ENCODE results near the gene MAML2. TPM values are rescaled to one million over a fixed set of nuclear protein-coding genes. Genes with fewer than 3 reads are reported as not detected.

MAML2 gene
- total and polyA plus RNA-seq, 2 donors: 7.9 to 9.8 TPM

DNA sequence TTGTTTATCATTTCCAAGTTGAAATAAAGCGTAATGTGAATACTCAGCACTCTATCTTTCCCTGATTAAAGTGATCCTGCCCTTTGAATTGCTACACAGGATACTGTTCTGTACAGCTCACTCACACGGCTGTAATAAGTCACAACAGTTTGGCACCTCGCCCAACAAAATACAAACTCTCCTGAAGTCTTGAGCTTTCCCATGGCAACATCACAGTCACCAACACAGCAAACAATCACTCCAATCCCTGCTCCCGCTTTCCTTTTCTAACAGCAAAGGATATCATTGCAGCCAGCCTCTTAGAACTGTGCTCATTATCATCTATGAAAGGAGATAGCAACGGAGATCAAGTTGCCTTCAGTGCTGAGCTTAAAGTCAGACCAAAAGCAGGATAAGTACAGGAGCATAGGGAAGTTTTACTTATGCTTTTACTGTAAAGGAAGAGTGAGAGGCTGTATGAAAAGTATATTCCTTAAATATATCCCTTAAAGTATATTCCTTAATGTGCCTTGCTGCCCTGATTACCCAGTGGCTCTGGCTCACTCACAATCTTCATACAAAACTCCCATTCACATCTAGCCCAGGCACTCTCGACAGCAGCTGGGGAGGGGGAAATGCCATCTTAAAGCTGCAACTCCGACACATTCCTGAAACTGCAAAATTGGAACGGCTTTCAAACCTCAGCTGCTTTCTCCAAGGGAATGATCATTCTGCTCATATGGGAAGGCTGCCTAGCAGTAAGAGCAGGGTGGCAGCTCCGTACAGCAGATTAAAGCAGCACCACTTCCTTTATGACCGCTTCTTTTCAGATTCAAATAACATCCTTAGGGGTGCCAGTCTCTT is 35.8 kb downstream of the MAML2 start:
- Histone ChIP-seq H3K27me3 (ENCODE audit: control insufficient read depth in 2 of 2, insufficient read depth in 1 of 2, low read length in 1 of 2) (no peaks in the 10 kb centered on the region), H3K9me3 (ENCODE audit: control insufficient read depth in 2 of 2, insufficient read depth in 1 of 2, low read length in 1 of 2) (no peaks in the 10 kb centered on the region), H3K4me1 (ENCODE audit: control insufficient read depth in 2 of 2, insufficient read depth in 2 of 2, low read length in 2 of 2) (peaks cover 3 to 7% of the 10 kb centered on the region in 2 donors), H3K4me3 (ENCODE audit: low read length in 2 of 2) (no peak overlapping the region), H3K27ac (ENCODE audit: low read depth in 1 of 2, low read length in 1 of 2) (peak overlapping the region; percentile 78 to 85), H3K36me3 (ENCODE audit: control insufficient read depth in 2 of 2, insufficient read depth in 2 of 2, low read length in 1 of 2) (no peaks in the 10 kb centered on the region)
- DNase-seq (ENCODE audit: low read depth in 6 of 9, low spot score in 9 of 9): peak in 2 of 9 donors; percentile 13 to 48
- WGBS: 79% methylated on average over 10 of the region's 10 CpGs

- Histone ChIP-seq H3K9me3 (ENCODE audit: control insufficient read depth in 2 of 2, insufficient read depth in 1 of 2, low read length in 1 of 2) (no peaks in the 10 kb centered on the region), H3K4me1 (ENCODE audit: control insufficient read depth in 2 of 2, insufficient read depth in 2 of 2, low read length in 2 of 2) (peaks cover 3 to 7% of the 10 kb centered on the region in 2 donors), H3K27ac (ENCODE audit: low read depth in 1 of 2, low read length in 1 of 2) (peak overlapping the region in 1 of 2 donors; percentile 78), H3K36me3 (ENCODE audit: control insufficient read depth in 2 of 2, insufficient read depth in 2 of 2, low read length in 1 of 2) (no peaks in the 10 kb centered on the region), H3K27me3 (ENCODE audit: control insufficient read depth in 2 of 2, insufficient read depth in 1 of 2, low read length in 1 of 2) (no peaks in the 10 kb centered on the region), H3K4me3 (ENCODE audit: low read length in 2 of 2) (no peak overlapping the region)
- WGBS: 75% methylated on average over 3 of the region's 3 CpGs
- DNase-seq (ENCODE audit: low read depth in 6 of 9, low spot score in 9 of 9): no peak
Measured at GRCh38 chr11:96306600-96306932, 36.4 kb downstream of the MAML2 start.

GRCh38 chr11:96306071-96306470 is 36.9 kb downstream of the MAML2 start:
- no peaks in the 10 kb centered on the region for H3K9me3 ChIP-seq (ENCODE audit: control insufficient read depth in 2 of 2, insufficient read depth in 1 of 2, low read length in 1 of 2)
- H3K4me3 ChIP-seq (ENCODE audit: low read length in 2 of 2): no peak overlapping the region
- H3K27me3 ChIP-seq (ENCODE audit: control insufficient read depth in 2 of 2, insufficient read depth in 1 of 2, low read length in 1 of 2): no peaks in the 10 kb centered on the region
- H3K27ac ChIP-seq (ENCODE audit: low read depth in 1 of 2, low read length in 1 of 2): peak overlapping the region; percentile 3 to 78
- H3K36me3 ChIP-seq (ENCODE audit: control insufficient read depth in 2 of 2, insufficient read depth in 2 of 2, low read length in 1 of 2): no peaks in the 10 kb centered on the region
- DNase-seq (ENCODE audit: low read depth in 6 of 9, low spot score in 9 of 9): no peak
- H3K4me1 ChIP-seq (ENCODE audit: control insufficient read depth in 2 of 2, insufficient read depth in 2 of 2, low read length in 2 of 2): peaks cover 3 to 7% of the 10 kb centered on the region in 2 donors
- 81% methylated on average over 1 of the region's 1 CpG for WGBS

GRCh38 chr11:96303980-96304379 is 39.0 kb downstream of the MAML2 start:
- Histone ChIP-seq H3K36me3 (ENCODE audit: control insufficient read depth in 2 of 2, insufficient read depth in 2 of 2, low read length in 1 of 2) (peaks cover 0 to 5% of the 10 kb centered on the region in 2 donors), H3K27ac (ENCODE audit: low read depth in 1 of 2, low read length in 1 of 2) (no peak overlapping the region), H3K27me3 (ENCODE audit: control insufficient read depth in 2 of 2, insufficient read depth in 1 of 2, low read length in 1 of 2) (no peaks in the 10 kb centered on the region), H3K4me3 (ENCODE audit: low read length in 2 of 2) (no peak overlapping the region), H3K9me3 (ENCODE audit: control insufficient read depth in 2 of 2, insufficient read depth in 1 of 2, low read length in 1 of 2) (no peaks in the 10 kb centered on the region), H3K4me1 (ENCODE audit: control insufficient read depth in 2 of 2, insufficient read depth in 2 of 2, low read length in 2 of 2) (peaks cover 3 to 9% of the 10 kb centered on the region in 2 donors)
- DNase-seq (ENCODE audit: low read depth in 6 of 9, low spot score in 9 of 9): no peak
- 98% methylated on average over 3 of the region's 3 CpGs for WGBS

GRCh38 chr11:96303064-96303463 is 39.9 kb downstream of the MAML2 start:
- H3K9me3 ChIP-seq (ENCODE audit: control insufficient read depth in 2 of 2, insufficient read depth in 1 of 2, low read length in 1 of 2): no peaks in the 10 kb centered on the region
- H3K27ac ChIP-seq (ENCODE audit: low read depth in 1 of 2, low read length in 1 of 2): no peak overlapping the region
- peaks cover 3 to 9% of the 10 kb centered on the region in 2 donors for H3K4me1 ChIP-seq (ENCODE audit: control insufficient read depth in 2 of 2, insufficient read depth in 2 of 2, low read length in 2 of 2)
- H3K4me3 ChIP-seq (ENCODE audit: low read length in 2 of 2): no peak overlapping the region
- 88% methylated on average over 1 of the region's 1 CpG for WGBS
- H3K27me3 ChIP-seq (ENCODE audit: control insufficient read depth in 2 of 2, insufficient read depth in 1 of 2, low read length in 1 of 2): no peaks in the 10 kb centered on the region
- H3K36me3 ChIP-seq (ENCODE audit: control insufficient read depth in 2 of 2, insufficient read depth in 2 of 2, low read length in 1 of 2): peaks cover 0 to 5% of the 10 kb centered on the region in 2 donors
- DNase-seq (ENCODE audit: low read depth in 6 of 9, low spot score in 9 of 9): no peak

GRCh38 chr11:96301818-96302217 is 41.2 kb downstream of the MAML2 start:
- no peak overlapping the region for H3K4me3 ChIP-seq (ENCODE audit: low read length in 2 of 2)
- no peaks in the 10 kb centered on the region for H3K9me3 ChIP-seq (ENCODE audit: control insufficient read depth in 2 of 2, insufficient read depth in 1 of 2, low read length in 1 of 2)
- DNase-seq (ENCODE audit: low read depth in 6 of 9, low spot score in 9 of 9): no peak
- H3K27me3 ChIP-seq (ENCODE audit: control insufficient read depth in 2 of 2, insufficient read depth in 1 of 2, low read length in 1 of 2): no peaks in the 10 kb centered on the region
- no peak overlapping the region for H3K27ac ChIP-seq (ENCODE audit: low read depth in 1 of 2, low read length in 1 of 2)
- 98% methylated on average over 2 of the region's 2 CpGs for WGBS
- H3K36me3 ChIP-seq (ENCODE audit: control insufficient read depth in 2 of 2, insufficient read depth in 2 of 2, low read length in 1 of 2): peaks cover 0 to 5% of the 10 kb centered on the region in 2 donors
- peaks cover 0 to 5% of the 10 kb centered on the region in 2 donors for H3K4me1 ChIP-seq (ENCODE audit: control insufficient read depth in 2 of 2, insufficient read depth in 2 of 2, low read length in 2 of 2)

- 94% methylated on average over 8 of the region's 8 CpGs for WGBS
- no peak for DNase-seq (ENCODE audit: low read depth in 6 of 9, low spot score in 9 of 9)
- Histone ChIP-seq H3K4me3 (ENCODE audit: low read length in 2 of 2) (no peak overlapping the region), H3K4me1 (ENCODE audit: control insufficient read depth in 2 of 2, insufficient read depth in 2 of 2, low read length in 2 of 2) (peaks cover 0 to 3% of the 10 kb centered on the region in 2 donors), H3K27ac (ENCODE audit: low read depth in 1 of 2, low read length in 1 of 2) (peak overlapping the region; percentile 14 to 26), H3K9me3 (ENCODE audit: control insufficient read depth in 2 of 2, insufficient read depth in 1 of 2, low read length in 1 of 2) (no peaks in the 10 kb centered on the region), H3K36me3 (ENCODE audit: control insufficient read depth in 2 of 2, insufficient read depth in 2 of 2, low read length in 1 of 2) (peaks cover 0 to 5% of the 10 kb centered on the region in 2 donors), H3K27me3 (ENCODE audit: control insufficient read depth in 2 of 2, insufficient read depth in 1 of 2, low read length in 1 of 2) (no peaks in the 10 kb centered on the region)
Measured at GRCh38 chr11:96299155-96299888, 43.7 kb downstream of the MAML2 start.

GRCh38 chr11:96295369-96295768 is 47.6 kb downstream of the MAML2 start:
- Histone ChIP-seq H3K9me3 (ENCODE audit: control insufficient read depth in 2 of 2, insufficient read depth in 1 of 2, low read length in 1 of 2) (no peaks in the 10 kb centered on the region), H3K4me1 (ENCODE audit: control insufficient read depth in 2 of 2, insufficient read depth in 2 of 2, low read length in 2 of 2) (peaks cover 5 to 8% of the 10 kb centered on the region in 2 donors), H3K36me3 (ENCODE audit: control insufficient read depth in 2 of 2, insufficient read depth in 2 of 2, low read length in 1 of 2) (peaks cover 0 to 5% of the 10 kb centered on the region in 2 donors), H3K4me3 (ENCODE audit: low read length in 2 of 2) (no peak overlapping the region), H3K27me3 (ENCODE audit: control insufficient read depth in 2 of 2, insufficient read depth in 1 of 2, low read length in 1 of 2) (no peaks in the 10 kb centered on the region), H3K27ac (ENCODE audit: low read depth in 1 of 2, low read length in 1 of 2) (no peak overlapping the region)
- DNase-seq (ENCODE audit: low read depth in 6 of 9, low spot score in 9 of 9): no peak
- WGBS: 85% methylated on average over 4 of the region's 4 CpGs

DNA sequence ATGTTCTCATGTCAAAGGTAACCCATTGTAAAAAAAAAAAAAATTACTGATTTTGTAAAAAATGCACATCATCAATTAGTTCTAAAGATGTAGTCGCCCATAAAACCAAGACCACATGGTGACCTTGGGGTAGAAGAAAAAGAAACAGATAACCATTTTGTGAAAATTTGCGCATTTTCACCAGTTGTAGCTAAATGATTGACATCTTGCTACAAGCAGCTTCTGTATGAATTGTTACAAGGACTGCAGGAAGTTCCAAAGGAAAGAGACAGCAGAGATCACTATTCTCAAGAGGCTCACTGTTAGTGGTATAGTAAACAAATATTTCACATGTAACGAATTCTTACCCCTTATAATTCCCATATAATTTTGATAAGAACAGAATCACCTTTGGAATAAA is 48.7 kb downstream of the MAML2 start:
- Histone ChIP-seq H3K36me3 (ENCODE audit: control insufficient read depth in 2 of 2, insufficient read depth in 2 of 2, low read length in 1 of 2) (peaks cover 0 to 1% of the 10 kb centered on the region in 2 donors), H3K4me1 (ENCODE audit: control insufficient read depth in 2 of 2, insufficient read depth in 2 of 2, low read length in 2 of 2) (peaks cover 5% of the 10 kb centered on the region in 2 donors), H3K27ac (ENCODE audit: low read depth in 1 of 2, low read length in 1 of 2) (no peak overlapping the region), H3K4me3 (ENCODE audit: low read length in 2 of 2) (no peak overlapping the region), H3K27me3 (ENCODE audit: control insufficient read depth in 2 of 2, insufficient read depth in 1 of 2, low read length in 1 of 2) (no peaks in the 10 kb centered on the region), H3K9me3 (ENCODE audit: control insufficient read depth in 2 of 2, insufficient read depth in 1 of 2, low read length in 1 of 2) (no peaks in the 10 kb centered on the region)
- WGBS: 90% methylated on average over 3 of the region's 3 CpGs
- no peak for DNase-seq (ENCODE audit: low read depth in 6 of 9, low spot score in 9 of 9)

Data from thymus (tissue), 11 donors.